Small intestine (tissue), 7 donors: ENCODE data around the gene COQ10A. TPM values are rescaled to one million over a fixed set of nuclear protein-coding genes. Genes with fewer than 3 reads are reported as not detected.
A peak's percentile ranks its signal among the peaks of the same experiment; 100 is the strongest.

Experiments
- DNase-seq, 2 donors: peaks; one replicate each; pipeline versions ENCODE4 v3.0.0 to v3.0.0-alpha.2; 2013
- FAIRE-seq: peaks from 2 replicates; lab custom pipeline; 2012; peaks lifted over from hg19 to GRCh38; lab: Jason Lieb, UNC
- H3K27ac ChIP-seq, 3 donors: one replicate each; pipeline ENCODE4 v1.5.1; 2013; ENCODE audit warnings: low read length in 2 of 3, mild to moderate bottlenecking in 2 of 3, control low read depth in 1 of 3, inconsistent platforms in 1 of 3, low read depth in 1 of 3, moderate library complexity in 1 of 3
- H3K27me3 ChIP-seq, 3 donors: one replicate each; pipeline ENCODE4 v1.6.1; 2013; ENCODE audit warnings: low read length in 3 of 3, inconsistent platforms in 1 of 3; ENCODE audit not compliant: control insufficient read depth in 3 of 3, insufficient read depth in 3 of 3
- H3K36me3 ChIP-seq, 3 donors: one replicate each; pipeline ENCODE4 v1.6.1; 2013; ENCODE audit warnings: low read length in 3 of 3, inconsistent platforms in 1 of 3, low read depth in 1 of 3, mild to moderate bottlenecking in 1 of 3, moderate library complexity in 1 of 3; ENCODE audit not compliant: control insufficient read depth in 3 of 3, insufficient read depth in 2 of 3
- H3K4me1 ChIP-seq, 3 donors: one replicate each; pipeline ENCODE4 v1.6.1; 2013; ENCODE audit warnings: low read length in 2 of 3, inconsistent platforms in 1 of 3, low read depth in 1 of 3, mild to moderate bottlenecking in 1 of 3, moderate library complexity in 1 of 3; ENCODE audit not compliant: control insufficient read depth in 3 of 3, insufficient read depth in 2 of 3
- H3K4me3 ChIP-seq, 3 donors: one replicate each; pipeline ENCODE4 v1.5.1; 2013; ENCODE audit warnings: low read length in 3 of 3, control low read depth in 1 of 3, inconsistent platforms in 1 of 3, low read depth in 1 of 3, mild to moderate bottlenecking in 1 of 3, moderate library complexity in 1 of 3
- H3K9me3 ChIP-seq, 2 donors: one replicate each; pipeline ENCODE4 v1.6.1; 2013; ENCODE audit warnings: low read depth in 1 of 2, low read length in 1 of 2; ENCODE audit not compliant: control insufficient read depth in 2 of 2, insufficient read depth in 1 of 2
- WGBS, 3 donors: extraction: QIAGEN DNeasy Blood & Tissue Kit; methylation state at CpG; one replicate each; pipeline ENCODE4 v1.1.7; 2013; 5-methylcytosine and 5-hydroxymethylcytosine counted together
- polyA plus RNA-seq, 4 donors: library from polyadenylated mRNA; stranded (reverse) in 3 of 4; unstranded in 1 of 4; fragments of 200-250 nt in 3 of 4; fragments of 120-200 nt in 1 of 4; gene quantifications; one replicate each; pipeline versions ENCODE4 v1.2.1 to v1.2.3, GENCODE V29; 2013
- donor health status: healthy with polysubstance abuse.
- donor health status: control.
- donor health status: control.
- donor health status: Bipolar disorder and iron deficiency.
- donor health status: healthy.

COQ10A gene
- polyA plus RNA-seq, 4 donors: 5.4 to 10.5 (median 8.0) TPM

DNA sequence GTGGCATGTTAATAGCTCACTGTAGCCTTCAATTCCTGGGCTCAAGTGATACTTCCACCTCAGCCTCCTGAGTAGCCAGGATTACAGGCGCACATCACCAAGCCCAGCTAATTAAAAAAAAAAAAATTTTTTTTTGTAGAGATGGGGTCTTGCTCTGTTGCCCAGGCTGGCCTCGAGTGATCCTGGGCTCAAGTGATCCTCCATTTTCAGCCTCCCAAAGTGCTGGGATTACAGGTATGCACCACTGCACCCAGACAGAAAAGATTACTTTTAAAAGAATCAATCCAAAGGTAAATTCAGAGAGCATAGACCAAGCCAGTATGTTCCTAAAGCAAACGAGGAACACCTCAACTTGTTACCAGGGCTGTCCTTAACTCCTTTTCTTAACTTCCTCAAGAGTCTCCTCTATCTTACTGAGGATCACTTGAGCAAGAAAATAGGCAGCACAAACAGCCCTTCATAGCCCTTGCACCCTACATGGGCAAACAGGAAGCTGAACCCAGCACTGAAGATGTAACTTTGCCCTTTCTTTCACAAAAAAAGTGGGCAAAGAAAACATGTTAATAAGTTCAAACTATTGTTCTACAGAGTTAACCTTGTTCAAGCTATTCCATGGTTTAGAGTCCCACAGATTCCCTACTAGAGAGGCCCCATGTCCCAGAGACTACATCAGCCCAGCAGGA lies 22.1 kb downstream of the COQ10A start:
- peaks cover 2 to 3% (median 3%) of the 10 kb centered on the region in 3 donors for H3K4me1 ChIP-seq
- H3K27me3 ChIP-seq: no peaks in the 10 kb centered on the region
- DNase-seq (no peak), FAIRE-seq (no peak)
- H3K9me3 ChIP-seq: no peaks in the 10 kb centered on the region
- H3K4me3 ChIP-seq: no peak overlapping the region
- H3K36me3 ChIP-seq: peaks cover 2 to 43% (median 20%) of the 10 kb centered on the region in 3 donors
- H3K27ac ChIP-seq: no peak overlapping the region
- 73 to 76% (median 75%) methylated on average over 3 of the region's 3 CpGs for WGBS, 3 donors

DNA sequence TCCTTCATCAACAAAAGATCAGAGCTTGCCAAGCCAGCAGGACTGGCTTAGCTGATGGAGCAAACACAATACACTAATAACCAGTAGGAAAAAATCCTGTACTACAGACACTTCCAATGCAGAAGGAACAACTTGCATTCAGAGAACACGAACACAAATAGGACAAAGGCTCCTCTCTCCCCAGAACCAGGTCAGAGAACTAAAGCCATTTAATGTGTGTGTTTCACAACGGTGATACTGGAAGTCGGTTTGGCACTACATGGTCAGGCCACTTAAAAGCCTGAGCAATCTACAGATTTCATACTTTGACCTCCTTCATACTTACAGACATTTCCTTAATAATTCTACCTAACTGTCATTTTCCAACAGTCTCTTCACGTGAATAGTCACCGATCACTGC lies 27.1 kb downstream of the COQ10A start:
- H3K27me3 ChIP-seq: no peaks in the 10 kb centered on the region
- no peaks in the 10 kb centered on the region for H3K9me3 ChIP-seq
- H3K4me1 ChIP-seq: peaks cover 4 to 13% (median 6%) of the 10 kb centered on the region in 3 donors
- WGBS, 3 donors: 19 to 58% (median 38%) methylated on average over 5 of the region's 5 CpGs
- peak; percentile 43 to 64 for DNase-seq
- no peak for FAIRE-seq
- H3K4me3 ChIP-seq: no peak overlapping the region
- peak overlapping the region in 1 of 3 donors; percentile 62 for H3K27ac ChIP-seq
- peaks cover 3 to 41% (median 3%) of the 10 kb centered on the region in 3 donors for H3K36me3 ChIP-seq

DNA sequence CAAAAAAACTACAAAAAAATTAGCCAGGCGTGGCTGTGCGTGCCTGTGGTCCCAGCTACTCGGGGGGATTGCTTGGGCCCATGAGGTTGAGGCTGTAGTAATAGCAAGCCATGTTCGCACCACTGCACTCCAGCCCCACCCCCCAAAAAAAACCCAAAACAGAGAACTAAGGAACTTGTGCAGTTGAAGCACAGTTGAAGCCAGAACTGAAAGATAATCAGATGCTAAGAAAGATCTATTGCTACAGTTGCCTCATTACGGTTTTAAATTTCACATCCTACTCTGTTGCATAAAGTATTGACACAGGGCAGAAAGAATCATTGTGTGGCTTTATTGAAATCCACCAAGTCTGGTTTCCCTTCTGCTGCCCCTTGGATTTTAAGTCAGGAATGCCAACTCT lies 29.6 kb downstream of the COQ10A start:
- FAIRE-seq: no peak
- H3K4me1 ChIP-seq: peaks cover 4 to 26% (median 14%) of the 10 kb centered on the region in 3 donors
- 75 to 80% (median 80%) methylated on average over 5 of the region's 5 CpGs for WGBS, 3 donors

DNA sequence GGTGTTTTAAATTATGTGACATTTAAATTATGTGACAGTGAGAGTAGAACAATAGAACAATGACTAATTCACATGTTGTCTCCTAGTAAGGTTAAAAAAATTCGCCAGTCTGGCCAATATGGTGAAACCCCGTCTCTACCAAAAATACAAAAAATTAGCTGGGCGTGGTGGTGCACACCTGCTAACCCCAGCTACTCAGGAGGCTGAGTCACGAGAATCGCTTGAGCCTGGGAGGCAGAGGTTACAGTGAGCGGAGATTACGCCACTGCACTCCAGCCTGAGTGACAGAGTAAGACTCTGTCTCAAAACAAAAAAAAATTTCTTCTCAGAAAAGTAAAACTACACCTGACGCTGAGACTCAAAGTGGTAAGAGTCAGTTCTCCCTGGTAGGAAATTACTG lies 30.7 kb downstream of the COQ10A start:
- Histone ChIP-seq H3K4me1 (peaks cover 2 to 33% (median 14%) of the 10 kb centered on the region in 3 donors), H3K27ac (no peak overlapping the region), H3K9me3 (no peaks in the 10 kb centered on the region), H3K4me3 (no peak overlapping the region), H3K36me3 (peaks cover 0 to 28% (median 3%) of the 10 kb centered on the region in 3 donors), H3K27me3 (no peaks in the 10 kb centered on the region)
- WGBS, 3 donors: 84 to 86% (median 85%) methylated on average over 8 of the region's 8 CpGs
- no peak for FAIRE-seq
- no peak for DNase-seq

More for the DNA sequence above, 29.6 kb downstream of the COQ10A start:
- DNase-seq: no peak
- Histone ChIP-seq H3K4me3 (no peak overlapping the region), H3K27me3 (no peaks in the 10 kb centered on the region), H3K27ac (no peak overlapping the region), H3K9me3 (no peaks in the 10 kb centered on the region), H3K36me3 (peaks cover 2 to 31% (median 3%) of the 10 kb centered on the region in 3 donors)

DNA sequence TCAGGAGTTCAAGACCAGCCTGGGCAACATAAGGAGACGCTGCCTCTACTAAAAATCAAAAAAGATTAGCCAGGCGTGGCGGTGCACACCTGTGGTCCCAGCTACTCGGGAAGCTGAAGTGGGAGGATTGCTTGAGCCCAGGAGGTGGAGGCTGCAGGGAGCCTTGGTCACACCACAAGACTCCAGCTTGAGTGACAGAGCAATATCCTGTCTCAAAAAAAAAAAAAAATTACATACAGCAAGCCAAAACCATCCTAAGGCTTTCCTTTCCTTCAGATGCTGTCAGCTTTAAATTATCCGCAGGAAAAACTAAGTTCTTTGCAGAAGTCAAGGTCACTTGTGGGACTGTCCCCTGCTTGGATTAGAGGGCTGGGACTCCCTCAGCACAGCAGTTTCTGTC lies 32.1 kb downstream of the COQ10A start:
- WGBS, 3 donors: 47 to 64% (median 48%) methylated on average over 5 of the region's 5 CpGs

DNA sequence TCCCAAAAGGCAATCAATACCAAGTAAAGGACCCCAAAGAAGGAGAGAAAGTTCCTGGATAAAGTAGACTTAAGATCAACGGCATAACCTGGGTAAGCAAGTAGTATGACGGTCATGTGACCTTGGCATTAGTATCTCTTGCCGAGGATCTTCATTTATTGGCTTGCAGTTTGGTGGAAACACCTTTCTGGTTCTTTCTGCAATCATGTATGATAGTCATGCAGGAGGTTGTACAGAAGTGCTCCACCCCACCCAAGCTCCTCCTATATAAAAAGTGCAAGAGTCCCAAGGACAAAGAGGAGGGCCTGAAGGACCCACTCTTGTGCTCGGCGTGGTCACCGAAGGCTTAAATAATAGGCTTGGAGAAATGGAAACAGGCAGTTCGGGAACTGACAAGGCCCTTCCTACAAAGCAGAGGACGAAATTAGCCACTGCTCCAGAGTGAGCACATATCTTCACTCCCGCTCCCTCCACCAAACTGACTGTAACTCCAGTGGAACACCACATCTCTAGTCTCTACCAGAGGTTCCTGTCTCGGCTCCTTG lies 32.6 kb downstream of the COQ10A start:
- Histone ChIP-seq H3K36me3 (peaks cover 0 to 43% (median 6%) of the 10 kb centered on the region in 3 donors), H3K27me3 (no peaks in the 10 kb centered on the region), H3K4me1 (peaks cover 2 to 27% (median 14%) of the 10 kb centered on the region in 3 donors), H3K9me3 (no peaks in the 10 kb centered on the region), H3K27ac (peak overlapping the region; percentile 89 to 95 (median 92)), H3K4me3 (peak overlapping the region; percentile 80 to 97 (median 91))
- DNase-seq (peak in 1 of 2 donors; percentile 73), FAIRE-seq (no peak)
- 0 to 1% (median 0%) methylated on average over 10 of the region's 10 CpGs for WGBS, 3 donors

More for the DNA sequence above, 32.1 kb downstream of the COQ10A start:
- no peak for FAIRE-seq
- Histone ChIP-seq H3K4me1 (peaks cover 2 to 30% (median 14%) of the 10 kb centered on the region in 3 donors), H3K36me3 (peaks cover 0 to 37% (median 3%) of the 10 kb centered on the region in 3 donors), H3K27me3 (no peaks in the 10 kb centered on the region), H3K27ac (peak overlapping the region in 2 of 3 donors; percentile 89 to 92), H3K9me3 (no peaks in the 10 kb centered on the region), H3K4me3 (peak overlapping the region in 2 of 3 donors; percentile 80 to 91)
- DNase-seq: no peak

DNA sequence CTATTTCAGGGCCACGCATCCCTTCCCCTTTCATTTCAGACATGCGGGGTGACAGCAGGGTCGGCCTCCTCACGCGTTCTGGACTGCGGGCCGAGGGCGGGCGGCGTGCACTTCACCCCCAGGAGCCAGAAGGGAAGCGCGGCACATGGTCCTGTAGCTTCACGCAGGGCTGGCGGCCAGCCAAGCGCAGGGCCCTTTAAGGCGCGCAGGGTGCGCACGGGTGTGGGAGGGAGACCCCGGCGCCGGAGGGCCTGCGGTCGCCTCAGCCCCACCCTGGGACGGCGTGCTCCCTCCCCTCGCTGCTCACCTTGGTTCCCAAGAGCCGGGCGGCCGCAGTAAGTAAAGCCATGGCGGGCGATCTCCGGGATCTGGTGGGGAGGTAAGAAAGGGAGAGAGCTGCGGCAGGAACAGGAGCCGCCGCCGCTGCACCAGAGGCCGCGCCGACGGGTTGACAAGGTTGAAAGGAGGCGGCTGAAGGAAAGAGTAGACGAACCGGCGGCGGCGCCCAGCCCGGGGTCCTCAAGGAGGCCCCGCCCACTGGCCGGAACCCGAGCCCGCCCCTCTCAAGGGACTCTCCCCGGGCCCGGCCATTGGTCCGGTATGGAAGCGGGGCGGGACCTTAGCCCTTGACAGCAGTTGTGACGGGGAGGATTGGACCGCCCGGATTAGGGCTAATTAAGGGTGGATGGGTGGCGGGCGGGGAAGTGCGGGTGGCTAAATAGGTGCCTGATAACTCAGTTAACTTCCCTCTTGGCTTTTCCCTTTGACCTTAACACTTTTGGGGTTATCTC lies 33.3 kb downstream of the COQ10A start, which contains the start of gene CS:
TSS of gene CS (minus strand) at position 478 of the 791 bp plus-strand sequence. CDS start at position 349, 129 bp downstream.
- 0% methylated on average over 59 to 63 of the region's 63 CpGs for WGBS, 3 donors
- FAIRE-seq (no peak), DNase-seq (peak; percentile 98 to 100)
- peaks cover 2 to 27% (median 14%) of the 10 kb centered on the region in 3 donors for H3K4me1 ChIP-seq
- H3K27ac ChIP-seq: peak within 1 kb of the TSS; percentile 89 to 98 (median 95)
- H3K9me3 ChIP-seq: no peaks in the 10 kb centered on the region
- H3K27me3 ChIP-seq: no peaks in the 10 kb centered on the region
- peaks cover 0 to 43% (median 6%) of the 10 kb centered on the region in 3 donors for H3K36me3 ChIP-seq
- H3K4me3 ChIP-seq: peak within 1 kb of the TSS; percentile 80 to 97 (median 91)
